OCI-LY3 (cell line): Measurements from ENCODE around the gene DDX11.
"Not testable (repeated sequence)": the region's sequence is repeated elsewhere in the genome, so short reads cannot be mapped to it uniquely, and the experiment has no call there.

ENCODE experiments used
- EZH2phosphoT487 ChIP-seq: fragments of 200-600 bp; shearing (Covaris generic); IDR thresholded peaks from 2 replicates; pipeline ENCODE4 v1.6.1; 2018; ENCODE audit warnings: antibody characterized with exemption, mixed run types, low read depth
- TF ChIP-seq, protein P1 (sequence below): fragments of 200-600, 300-600 bp; sonication (generic); IDR thresholded peaks from 2 replicates; pipeline ENCODE4 v1.5.1; 2014; ENCODE audit warnings: antibody characterized with exemption, low read length, low read depth

GRCh38 chr12:31092718-31093117, 19.1 kb downstream of the DDX11 start:
- TF ChIP-seq, protein P1, sequence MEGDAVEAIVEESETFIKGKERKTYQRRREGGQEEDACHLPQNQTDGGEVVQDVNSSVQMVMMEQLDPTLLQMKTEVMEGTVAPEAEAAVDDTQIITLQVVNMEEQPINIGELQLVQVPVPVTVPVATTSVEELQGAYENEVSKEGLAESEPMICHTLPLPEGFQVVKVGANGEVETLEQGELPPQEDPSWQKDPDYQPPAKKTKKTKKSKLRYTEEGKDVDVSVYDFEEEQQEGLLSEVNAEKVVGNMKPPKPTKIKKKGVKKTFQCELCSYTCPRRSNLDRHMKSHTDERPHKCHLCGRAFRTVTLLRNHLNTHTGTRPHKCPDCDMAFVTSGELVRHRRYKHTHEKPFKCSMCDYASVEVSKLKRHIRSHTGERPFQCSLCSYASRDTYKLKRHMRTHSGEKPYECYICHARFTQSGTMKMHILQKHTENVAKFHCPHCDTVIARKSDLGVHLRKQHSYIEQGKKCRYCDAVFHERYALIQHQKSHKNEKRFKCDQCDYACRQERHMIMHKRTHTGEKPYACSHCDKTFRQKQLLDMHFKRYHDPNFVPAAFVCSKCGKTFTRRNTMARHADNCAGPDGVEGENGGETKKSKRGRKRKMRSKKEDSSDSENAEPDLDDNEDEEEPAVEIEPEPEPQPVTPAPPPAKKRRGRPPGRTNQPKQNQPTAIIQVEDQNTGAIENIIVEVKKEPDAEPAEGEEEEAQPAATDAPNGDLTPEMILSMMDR: not testable (repeated sequence)
- not testable (repeated sequence) for TF ChIP-seq EZH2phosphoT487
